Astrocyte of the spinal cord (primary cell): ENCODE results near the gene GADD45A.

ENCODE experiments used
- DNase-seq: peaks from one replicate; pipeline ENCODE4 v3.0.0; 2011; ENCODE audit warnings: low read depth, low spot score
- H3K4me3 ChIP-seq: 2 replicates; pipeline ENCODE4 v1.5.1; 2011; ENCODE audit warnings: low read depth, mild to moderate bottlenecking, low read length, moderate library complexity
- CTCF ChIP-seq: IDR thresholded peaks from 2 replicates; pipeline ENCODE4 v1.5.1; 2012; ENCODE audit warnings: low read depth, mild to moderate bottlenecking, low read length, inconsistent platforms
- in situ Hi-C: cut with HindIII; loops from 2 replicates; pipeline ENCODE4 v1.10.0; 2017; ENCODE audit warnings: low sequenced_read_pairs

GADD45A gene

GRCh38 chr1:67715819-67716218 lies 30.8 kb downstream of the GADD45A start:
- no peak overlapping the region for H3K4me3 ChIP-seq
- in situ Hi-C loops = no loop called here
- no peak for DNase-seq
- TF ChIP-seq CTCF = no peak

- peak; percentile 32 for DNase-seq
- in situ Hi-C loops = no loop called here
- TF ChIP-seq CTCF = no peak
- no peak overlapping the region for H3K4me3 ChIP-seq
These were observed 31.8 kb downstream of the GADD45A start for GRCh38 chr1:67716800-67717199.

DNA sequence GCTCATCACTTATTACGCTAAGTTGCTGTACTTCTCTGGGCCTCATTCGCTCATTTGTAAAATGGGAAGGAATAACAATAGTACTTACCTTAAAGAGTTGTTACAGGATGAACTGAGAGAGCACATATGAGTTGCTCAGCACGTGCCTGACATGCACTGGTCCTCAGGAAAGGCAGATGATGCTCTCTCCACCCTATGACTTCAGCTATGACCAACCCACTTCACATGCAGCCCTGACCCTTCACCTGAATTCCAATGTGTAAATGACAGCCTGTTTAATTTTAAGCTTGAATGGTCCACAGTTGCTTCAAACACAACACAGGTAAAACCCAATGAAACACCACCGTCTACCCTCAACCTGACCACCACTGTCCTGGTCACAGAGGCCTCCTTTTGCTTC lies 32.9 kb downstream of the GADD45A start:
- in situ Hi-C loops = no loop called here
- TF ChIP-seq CTCF = no peak
- DNase-seq = no peak
- no peak overlapping the region for H3K4me3 ChIP-seq

DNA sequence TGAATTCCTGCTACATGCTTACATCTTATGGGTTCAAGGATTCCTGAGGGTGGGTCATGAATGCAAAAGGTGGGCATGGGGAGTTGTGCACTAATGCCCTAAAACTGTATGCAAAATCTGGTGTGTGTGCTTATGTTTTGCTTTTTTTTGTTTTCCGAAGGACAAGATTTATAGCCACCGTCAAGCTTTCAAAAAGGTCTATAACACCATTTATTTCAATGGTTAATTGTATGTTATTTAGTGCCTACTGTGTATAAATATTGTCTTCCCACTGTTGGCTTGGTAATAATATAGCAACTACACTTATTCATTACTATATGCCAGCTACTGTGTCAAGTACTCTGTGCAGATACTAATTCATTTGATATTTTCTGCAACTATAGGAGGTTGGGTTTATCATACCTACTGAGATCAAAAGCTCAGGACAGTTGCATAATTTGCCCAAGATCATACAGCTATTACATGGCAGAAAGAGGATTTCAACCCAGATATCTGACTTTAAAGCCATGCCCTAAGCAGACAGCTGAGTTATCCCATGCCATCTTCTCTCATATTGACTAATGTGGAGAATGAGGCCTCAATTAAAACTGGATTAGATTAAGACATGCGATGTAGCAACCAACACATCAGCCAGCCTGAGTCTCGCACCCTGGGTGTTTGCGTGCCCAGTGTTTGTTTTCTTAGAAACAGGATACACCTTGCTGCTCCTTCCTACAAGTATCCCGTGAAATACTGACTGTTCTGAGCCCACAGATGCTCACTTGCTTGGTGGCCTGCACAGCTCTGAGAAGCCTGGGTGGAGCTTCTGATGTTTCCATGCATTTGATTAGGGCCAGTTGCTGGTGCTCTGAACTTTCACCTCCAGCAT lies 34.6 kb downstream of the GADD45A start:
- TF ChIP-seq CTCF = no peak
- H3K4me3 ChIP-seq = no peak overlapping the region
- in situ Hi-C loops = no loop called here
- no peak for DNase-seq

GRCh38 chr1:67721112-67721511 lies 36.1 kb downstream of the GADD45A start:
- H3K4me3 ChIP-seq = no peak overlapping the region
- no peak for DNase-seq
- TF ChIP-seq CTCF = no peak
- in situ Hi-C loops = no loop called here

DNA sequence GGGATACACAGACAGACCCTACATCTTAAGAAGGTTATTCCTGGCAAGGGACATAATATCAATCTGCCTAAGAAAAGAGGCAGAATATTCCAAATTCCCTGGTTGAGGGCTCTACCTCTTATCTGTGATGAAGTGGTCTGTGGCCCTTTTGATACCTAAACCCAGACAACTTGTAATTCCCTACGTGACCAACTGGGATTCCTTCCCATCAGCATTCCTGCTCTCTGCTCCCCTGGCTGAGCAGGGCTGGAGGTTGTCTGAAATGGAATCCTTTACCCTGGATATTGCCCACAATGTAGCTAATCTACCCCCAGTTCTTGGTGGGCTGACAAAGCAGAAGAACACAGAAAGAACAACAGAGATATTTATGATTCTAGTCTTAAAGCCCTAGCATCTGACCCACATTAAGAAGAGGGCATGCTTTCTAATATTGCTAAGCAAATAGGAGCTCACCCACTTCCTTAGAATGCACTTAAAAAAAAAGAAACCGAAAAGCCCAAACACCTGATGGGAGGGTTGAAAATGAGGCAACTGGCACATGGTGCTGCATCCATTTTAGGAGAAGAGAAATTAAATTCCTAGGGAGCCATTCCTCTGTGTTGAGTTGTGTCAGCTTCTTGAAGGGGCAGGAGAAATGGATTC lies 36.8 kb downstream of the GADD45A start:
- no peak for TF ChIP-seq CTCF
- in situ Hi-C loops = no loop called here
- no peak overlapping the region for H3K4me3 ChIP-seq
- DNase-seq = no peak
